NCI-H1105 treated with DMSO at 0.1 percent for 48 hours (cell line): ENCODE data around the gene UCP3.
A peak's percentile ranks its signal among the peaks of the same experiment; 100 is the strongest.
"Not testable (repeated sequence)": the region's sequence is repeated elsewhere in the genome, so short reads cannot be mapped to it uniquely, and the experiment has no call there.

Source experiments
- DNase-seq: peaks from one replicate; lab custom pipeline; 2025; lab: John Stamatoyannopoulos, UW

Gene UCP3

GRCh38 chr11:74000307-74001133 is 8.4 kb downstream of the UCP3 start:
- no peak for DNase-seq

GRCh38 chr11:73999581-74000306 is 9.1 kb downstream of the UCP3 start:
- DNase-seq = no peak

- no peak for DNase-seq
Measured at GRCh38 chr11:73998846-73999575, 9.9 kb downstream of the UCP3 start.

GRCh38 chr11:73997120-73997770 is 11.6 kb downstream of the UCP3 start:
- DNase-seq = no peak

- DNase-seq = no peak
Measured at GRCh38 chr11:73996161-73996747, 12.6 kb downstream of the UCP3 start.

- DNase-seq = no peak
Measured at GRCh38 chr11:73995731-73996130, 13.2 kb downstream of the UCP3 start.

- no peak for DNase-seq
Measured at GRCh38 chr11:73995247-73995646, 13.6 kb downstream of the UCP3 start.

GRCh38 chr11:73991471-73992006 is 17.3 kb downstream of the UCP3 start:
- DNase-seq = no peak

- no peak for DNase-seq
Measured at GRCh38 chr11:73990730-73991129, 18.2 kb downstream of the UCP3 start.

GRCh38 chr11:73989156-73989555 is 19.7 kb downstream of the UCP3 start:
- DNase-seq = no peak

GRCh38 chr11:73988227-73988626 is 20.7 kb downstream of the UCP3 start:
- no peak for DNase-seq

GRCh38 chr11:73985661-73986060 is 23.2 kb downstream of the UCP3 start:
- DNase-seq = not testable (repeated sequence)

GRCh38 chr11:73983741-73984538 is 24.9 kb downstream of the UCP3 start:
- peak; percentile 47 for DNase-seq

- DNase-seq = peak; percentile 97
Measured at GRCh38 chr11:73982990-73983740, 25.7 kb downstream of the UCP3 start.

- peak; percentile 87 for DNase-seq
Measured at GRCh38 chr11:73982595-73982989, 26.3 kb downstream of the UCP3 start, which contains the start of gene UCP2. TSS of gene UCP2 (minus strand) at chr11:73982843. CDS start at chr11:73978378, 4,465 bp downstream.

GRCh38 chr11:73981051-73981805 is 27.7 kb downstream of the UCP3 start:
- no peak for DNase-seq

GRCh38 chr11:73980001-73980961 is 28.6 kb downstream of the UCP3 start:
- DNase-seq = no peak

GRCh38 chr11:73978576-73979086 is 30.3 kb downstream of the UCP3 start:
- DNase-seq = no peak
